SKM-1 treated with dmso at 0.1 percent for 144 hours (cell line): ENCODE data around the gene FHIT.

Experiments
- DNase-seq: peaks from one replicate; lab custom pipeline; 2025; ENCODE audit not compliant: unreplicated experiment; lab: John Stamatoyannopoulos, UW

Gene FHIT

DNA sequence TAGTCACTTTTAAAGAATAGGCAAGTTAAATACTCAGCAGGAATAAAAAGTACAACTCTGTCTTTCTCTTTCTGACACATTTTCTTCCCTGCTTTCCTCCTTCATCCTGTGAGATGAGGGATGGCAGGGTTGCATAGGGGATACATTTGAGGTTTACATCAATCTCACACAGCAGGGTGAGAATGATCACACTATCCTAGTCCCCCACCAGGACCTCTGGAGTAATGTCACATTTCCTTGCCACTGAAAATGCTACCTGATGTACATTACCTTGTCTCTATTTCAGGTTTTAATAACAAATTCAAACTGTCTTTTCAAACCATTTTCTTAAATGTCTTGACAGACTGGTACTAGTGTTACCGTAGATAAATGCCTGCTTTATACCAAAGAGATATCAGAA is 816.9 kb downstream of the FHIT start:
- no peak for DNase-seq

DNA sequence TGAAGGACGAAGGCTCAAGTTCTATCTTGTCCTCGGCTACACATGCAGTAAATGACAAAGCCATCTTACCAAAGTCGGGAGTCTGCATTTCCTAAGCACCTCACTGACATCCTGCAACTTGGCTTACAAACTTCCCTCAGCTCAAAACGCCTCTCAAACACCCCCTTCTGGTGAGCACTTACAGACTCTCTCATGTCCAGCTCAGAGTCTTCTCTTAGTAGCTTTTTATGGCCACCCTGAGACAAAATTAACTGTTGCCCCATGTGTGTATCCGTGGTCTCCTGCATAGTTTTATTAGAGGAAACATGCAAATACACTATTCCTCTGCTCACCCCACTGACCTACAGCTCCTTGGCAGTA is 819.7 kb downstream of the FHIT start:
- DNase-seq = no peak

GRCh38 chr3:60430205-60430604 is 821.0 kb downstream of the FHIT start:
- no peak for DNase-seq

DNA sequence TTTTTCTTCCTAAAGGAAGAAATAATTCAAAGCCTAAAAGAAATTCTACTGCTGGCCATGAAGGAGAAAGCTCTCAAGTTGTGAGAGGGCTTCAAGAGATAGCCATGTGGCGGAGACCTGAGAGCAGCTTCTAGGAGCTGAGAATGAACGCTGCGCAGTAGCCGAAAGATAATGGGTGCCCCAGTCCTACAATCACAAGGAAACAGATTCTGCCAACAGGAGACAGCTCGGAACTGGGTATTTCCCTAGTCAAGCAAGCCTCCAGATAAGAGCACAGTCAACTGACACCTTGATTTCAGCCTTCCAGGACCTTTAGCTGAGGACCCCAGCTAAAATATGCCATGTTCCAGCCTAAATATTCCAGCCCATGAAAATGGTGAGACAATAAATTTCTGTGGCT is 824.1 kb downstream of the FHIT start:
- no peak for DNase-seq

DNA sequence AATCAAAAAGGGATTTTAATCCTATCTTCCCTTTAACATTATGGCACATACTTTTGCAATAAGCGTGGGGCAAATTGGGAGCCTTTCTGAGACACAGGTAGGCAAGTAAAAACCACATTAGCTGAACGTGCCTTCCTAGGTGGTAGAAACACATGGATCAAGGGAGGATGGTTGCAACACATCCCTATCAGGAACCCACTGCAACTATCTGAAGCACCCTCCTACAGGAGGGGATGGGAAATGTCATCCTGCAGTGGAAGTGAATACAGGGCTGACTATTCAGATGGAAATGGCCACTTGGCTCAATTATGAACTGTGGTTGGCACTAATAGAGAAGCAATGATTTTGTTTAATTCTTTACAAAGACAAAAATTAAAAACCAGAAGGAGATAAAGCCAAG is 826.3 kb downstream of the FHIT start:
- DNase-seq = no peak

DNA sequence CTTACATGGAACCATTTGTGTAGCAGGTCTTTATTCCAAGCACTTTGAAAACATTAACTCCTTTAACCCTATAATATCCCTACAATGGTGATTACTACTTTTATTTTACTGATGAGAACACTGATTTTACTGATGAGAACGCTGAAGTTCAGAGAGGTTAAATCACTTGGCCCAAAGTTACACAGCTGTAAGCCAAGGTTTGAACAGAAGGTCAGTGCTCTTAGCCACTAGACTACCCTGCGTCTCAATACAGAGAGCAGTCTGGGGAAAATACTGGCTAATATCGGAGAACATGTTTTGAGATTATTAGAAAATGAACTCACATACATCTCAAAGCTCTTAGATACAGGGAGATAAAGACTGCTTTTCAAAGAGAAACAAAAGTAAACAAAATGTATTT is 827.2 kb downstream of the FHIT start:
- no peak for DNase-seq

GRCh38 chr3:60423556-60423955 is 827.7 kb downstream of the FHIT start:
- DNase-seq = no peak

DNA sequence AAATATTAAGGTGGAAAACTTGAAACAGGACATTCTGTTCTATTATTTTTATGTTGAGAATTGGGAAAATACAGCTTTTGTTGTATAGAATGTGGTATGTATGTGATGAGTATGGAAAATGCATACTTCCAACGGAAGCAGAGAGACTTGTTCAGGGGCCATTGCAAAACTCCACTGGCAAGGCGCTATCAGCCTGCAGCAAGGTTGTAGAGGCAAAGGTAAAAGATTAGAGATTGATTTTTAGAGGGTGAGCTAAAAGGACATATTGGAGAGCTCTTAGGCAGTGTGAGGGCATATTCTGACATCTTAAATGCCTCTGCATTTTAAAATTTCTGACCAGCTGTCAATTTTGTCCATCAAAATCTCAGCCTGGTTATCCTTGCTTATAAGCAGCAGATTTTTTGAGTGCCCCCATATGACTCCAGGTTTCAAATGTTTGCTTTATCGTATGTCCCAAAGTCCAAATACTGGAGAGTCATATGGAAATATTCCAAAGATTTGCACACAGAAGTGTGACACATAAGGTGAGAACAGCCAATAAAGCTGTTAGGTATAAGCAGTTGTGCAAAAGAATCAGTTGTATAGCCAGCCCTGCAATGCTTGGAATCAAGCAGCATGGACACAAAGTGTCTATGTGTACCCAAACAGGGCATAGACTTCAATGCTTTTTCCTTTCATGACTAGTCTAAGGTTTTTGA is 829.4 kb downstream of the FHIT start:
- no peak for DNase-seq

- no peak for DNase-seq
These were observed 833.7 kb downstream of the FHIT start for GRCh38 chr3:60417576-60417975.

GRCh38 chr3:60414011-60414410 is 837.2 kb downstream of the FHIT start:
- DNase-seq = no peak

DNA sequence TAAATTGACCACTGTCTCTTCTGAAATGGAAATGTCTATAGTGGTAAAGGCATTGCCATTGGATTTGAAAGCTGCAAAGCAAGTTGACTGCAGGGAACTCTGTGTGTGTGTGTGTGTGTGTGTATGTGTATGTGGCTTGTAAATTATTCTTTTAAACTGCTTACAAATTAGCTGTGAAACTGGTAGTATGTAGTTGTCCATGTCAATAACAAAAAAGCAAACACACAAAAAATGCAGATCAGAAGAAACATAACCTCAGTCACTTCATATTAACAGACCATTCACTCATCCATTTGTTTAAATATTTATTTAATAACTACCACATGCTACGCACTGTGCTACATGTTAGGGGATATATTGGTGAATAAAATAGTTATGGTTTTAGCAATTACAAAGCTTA is 837.7 kb downstream of the FHIT start:
- no peak for DNase-seq

GRCh38 chr3:60403866-60404265 is 847.4 kb downstream of the FHIT start:
- DNase-seq = no peak

- no peak for DNase-seq
These were observed 848.3 kb downstream of the FHIT start for GRCh38 chr3:60402931-60403330.

- peak; percentile 55 for DNase-seq
These were observed 851.1 kb downstream of the FHIT start for GRCh38 chr3:60399861-60400845.

DNA sequence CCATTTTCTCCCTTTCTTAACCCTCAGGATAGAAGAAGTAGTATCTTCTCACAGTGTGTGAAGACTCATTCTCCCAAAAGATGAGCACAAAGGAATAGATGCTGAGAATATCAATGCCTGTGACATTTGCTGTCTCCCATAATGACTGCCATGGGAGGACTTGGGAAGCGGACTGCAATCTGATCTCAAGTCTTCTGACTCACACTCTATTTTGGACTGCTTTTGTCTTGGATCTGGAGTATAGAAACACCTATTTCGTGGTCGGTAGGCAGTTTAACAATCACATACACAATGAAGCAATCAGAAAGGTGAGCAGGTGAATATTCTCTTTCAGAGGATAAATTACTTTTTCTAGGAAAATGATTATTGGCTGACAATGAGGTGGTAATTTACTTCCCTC is 852.0 kb downstream of the FHIT start:
- DNase-seq = no peak

DNA sequence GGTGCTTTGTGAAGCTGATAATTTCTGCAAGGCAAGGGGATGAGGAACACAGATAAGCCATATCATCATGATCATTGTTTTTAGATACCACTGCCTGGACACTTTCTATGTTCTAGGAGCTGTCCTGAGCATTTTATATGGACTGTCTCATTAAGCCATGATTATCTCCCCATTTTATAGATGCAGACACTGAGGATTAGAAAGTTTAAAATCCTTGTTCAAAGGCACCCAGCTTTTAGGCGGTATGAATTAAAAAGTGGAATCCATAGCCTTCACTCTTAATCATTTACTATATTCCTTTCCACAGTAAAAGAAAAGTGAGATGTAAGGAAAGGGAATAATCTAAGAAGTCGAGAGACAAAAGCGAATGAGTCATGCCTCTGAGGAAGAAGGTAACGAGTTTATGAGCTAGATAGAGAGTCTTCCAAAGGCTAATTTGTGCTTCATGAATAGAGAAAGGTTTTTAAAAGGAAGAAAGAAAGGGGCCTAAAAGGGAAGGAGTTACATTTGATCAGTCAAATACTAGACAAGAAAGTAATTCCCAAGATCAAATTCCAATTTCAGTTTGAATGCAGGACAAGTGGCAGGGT is 856.0 kb downstream of the FHIT start:
- no peak for DNase-seq

GRCh38 chr3:60393946-60394345 is 857.3 kb downstream of the FHIT start:
- no peak for DNase-seq

- no peak for DNase-seq
These were observed 858.8 kb downstream of the FHIT start for GRCh38 chr3:60392501-60392900.

DNA sequence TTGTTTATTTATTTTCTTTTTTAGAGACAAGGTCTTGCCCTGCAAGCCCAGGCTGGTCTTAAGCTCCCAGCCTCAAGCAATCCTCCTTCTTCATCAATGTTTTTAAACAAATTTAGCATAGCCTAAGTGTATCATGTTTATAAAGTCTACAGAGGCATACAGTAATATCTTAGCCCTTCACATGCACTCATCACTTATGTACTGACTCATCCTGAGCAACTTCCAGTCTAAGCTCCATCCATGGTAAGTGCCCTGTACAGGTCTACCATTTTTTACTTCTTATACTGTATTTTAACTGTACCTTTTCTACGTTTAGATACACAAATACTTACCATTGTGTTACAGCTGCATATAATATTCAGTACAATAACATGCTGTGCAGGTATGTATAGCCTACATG is 860.0 kb downstream of the FHIT start:
- no peak for DNase-seq

DNA sequence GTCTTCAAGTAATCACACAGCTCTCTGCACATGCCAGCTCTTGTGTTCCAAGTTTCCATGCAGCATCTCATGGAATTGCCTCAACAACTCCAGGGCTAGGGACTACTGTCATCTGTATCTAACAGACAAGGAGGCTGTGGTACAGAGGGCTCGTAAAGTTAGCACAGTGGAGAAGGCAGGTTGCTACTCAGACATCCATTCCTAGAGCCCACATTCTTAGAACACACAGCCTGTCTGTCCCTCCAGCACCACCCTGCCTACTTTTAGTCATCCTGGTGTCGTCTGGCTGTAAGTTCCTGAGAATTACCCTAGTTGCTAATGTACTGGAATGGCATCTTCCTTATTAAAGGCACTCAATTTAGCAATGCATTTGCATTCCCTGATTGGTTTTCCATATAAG is 862.5 kb downstream of the FHIT start:
- DNase-seq = no peak

GRCh38 chr3:60386306-60386705 is 864.9 kb downstream of the FHIT start:
- DNase-seq = peak; percentile 45

- no peak for DNase-seq
These were observed 866.9 kb downstream of the FHIT start for GRCh38 chr3:60384341-60384740.
